HK-2 (cell line): ENCODE measurements around the gene CUEDC1.

Source experiments
- DNase-seq: peaks from one replicate; pipeline ENCODE4 v3.0.0-alpha.2; 2018; ENCODE audit not compliant: unreplicated experiment

Gene CUEDC1

DNA sequence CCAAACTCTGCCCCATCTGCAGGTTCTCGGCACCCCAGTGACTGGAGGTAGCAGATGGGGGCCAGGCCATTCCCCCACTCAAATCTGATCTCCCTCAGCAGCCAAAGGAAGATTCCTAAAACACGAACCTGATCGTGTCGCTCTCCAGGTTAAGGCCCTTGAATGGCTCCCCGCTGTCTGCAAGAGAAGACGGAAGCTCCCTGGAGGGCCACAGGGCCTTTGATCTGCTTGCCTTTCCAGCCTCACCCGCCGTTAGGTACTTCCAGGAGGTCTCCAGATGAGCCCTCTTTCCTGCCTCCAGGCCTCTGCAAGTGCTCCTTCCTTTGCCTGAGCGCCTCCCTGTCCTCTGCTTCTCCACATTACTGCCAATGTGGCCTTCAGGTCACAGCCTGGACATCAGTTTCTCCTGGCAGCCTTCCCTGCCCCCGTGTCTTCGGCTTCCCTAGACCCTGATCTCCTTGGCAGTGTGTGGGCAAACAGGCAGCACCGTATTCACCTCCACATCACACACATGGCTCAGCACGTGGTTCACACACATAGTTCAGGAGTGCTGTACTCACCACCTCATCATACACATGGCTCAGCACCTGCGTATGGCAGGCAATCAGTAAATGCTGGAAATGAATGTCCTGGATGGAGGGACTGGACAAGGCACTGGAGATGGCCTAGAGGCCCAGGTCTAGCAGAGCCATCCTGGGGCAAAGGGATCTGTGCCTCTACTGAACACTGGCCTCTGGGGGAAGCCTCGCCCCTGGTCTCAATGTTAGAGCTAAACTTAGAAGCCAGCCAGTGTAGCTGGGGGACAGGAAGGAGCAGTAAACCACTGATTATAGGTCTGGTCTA, 79.0 kb downstream of the CUEDC1 start:
- DNase-seq = no peak

DNA sequence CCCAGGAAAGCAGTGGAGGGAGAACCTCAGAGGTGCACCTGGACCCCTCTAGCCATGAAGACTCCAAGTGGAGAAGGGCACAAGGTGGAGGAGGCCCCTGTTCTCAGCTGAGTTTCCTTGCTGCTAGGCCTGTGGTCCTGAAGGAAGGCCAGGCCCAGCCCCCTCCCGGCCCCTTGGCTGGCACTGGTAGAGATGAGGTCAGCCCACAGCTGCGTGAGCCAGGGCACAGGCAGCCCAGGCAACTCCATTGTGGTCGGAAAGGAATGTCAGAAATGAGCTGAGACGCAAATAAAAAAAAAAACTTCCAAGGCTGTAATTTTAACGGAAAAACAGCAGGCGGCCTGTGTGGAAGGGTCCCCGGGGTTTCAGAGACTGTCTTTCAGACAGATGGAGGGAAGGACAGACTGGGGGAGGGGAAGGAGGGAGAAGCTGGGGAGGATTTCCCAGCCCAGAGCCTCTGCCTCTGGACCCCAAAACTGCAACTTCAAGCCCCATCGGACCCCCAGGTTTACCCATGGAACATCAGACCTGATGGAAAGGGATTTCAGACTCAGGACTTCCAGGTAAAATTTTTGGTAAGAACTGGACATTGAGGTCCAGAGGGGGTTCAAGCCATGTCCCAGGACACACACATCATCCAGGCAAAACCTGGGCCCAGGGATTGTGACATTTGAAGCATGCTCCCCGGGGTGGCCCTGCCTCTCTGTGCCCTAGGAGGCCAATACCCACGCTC, 79.8 kb downstream of the CUEDC1 start:
- DNase-seq = peak; percentile 95

DNA sequence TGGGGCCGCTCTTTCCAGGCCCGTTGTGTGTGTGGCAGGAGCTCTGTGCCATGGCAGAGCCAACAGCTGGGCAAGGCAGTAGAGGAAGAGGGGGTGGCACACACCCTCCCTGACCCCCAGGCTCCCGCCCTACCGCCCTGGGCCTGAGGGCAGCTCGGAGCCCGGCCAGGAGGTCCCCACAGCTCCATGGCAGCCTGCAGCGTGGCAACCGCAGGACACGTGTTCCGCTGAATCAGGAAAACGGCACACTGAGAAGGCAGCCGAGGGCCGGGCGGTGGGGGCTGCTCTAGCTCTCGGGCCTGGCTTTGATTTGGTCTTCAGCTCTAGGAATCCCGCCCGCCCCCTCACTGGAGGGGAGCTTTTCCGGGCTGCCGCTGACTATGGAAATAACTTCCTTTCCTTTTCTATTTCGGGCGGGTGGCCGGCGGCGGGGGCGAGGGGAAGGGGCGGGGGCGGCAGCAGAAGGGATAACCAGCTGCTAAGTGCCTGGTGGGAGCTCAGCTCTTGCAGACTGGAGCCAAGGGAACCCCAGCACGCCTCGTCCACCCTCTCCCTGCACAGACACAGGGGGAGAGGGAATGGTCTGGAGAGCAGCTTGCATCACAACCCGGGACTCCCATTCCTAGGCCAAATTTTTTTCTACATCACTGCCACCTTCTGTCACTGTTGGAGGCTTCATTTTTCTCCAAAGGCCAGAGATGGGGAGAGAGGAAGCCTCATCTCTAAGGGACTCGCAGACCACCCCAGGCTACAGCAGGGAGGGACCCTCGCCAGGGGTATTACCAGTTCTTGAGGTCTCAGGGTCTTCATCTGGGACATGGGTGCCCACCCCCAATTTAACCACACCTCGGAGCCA, 80.5 kb downstream of the CUEDC1 start:
- DNase-seq = peak; percentile 73

DNA sequence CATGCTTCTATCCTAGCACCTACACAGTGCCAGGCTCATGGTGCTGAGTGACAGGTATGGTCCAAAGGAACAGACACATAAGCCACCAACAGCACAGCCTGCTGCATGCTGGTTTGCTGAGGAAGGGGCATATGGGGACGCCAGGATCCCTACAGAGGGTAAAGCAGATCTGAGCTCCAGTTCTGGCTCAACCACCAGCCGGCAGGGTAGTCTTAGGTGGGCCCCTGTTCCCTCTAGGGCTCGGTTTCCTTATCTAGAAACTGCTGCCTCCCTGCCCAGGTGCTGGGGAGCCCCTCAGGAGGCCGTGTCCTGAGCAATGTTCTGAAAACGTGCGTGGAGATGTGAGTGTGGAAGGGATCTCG, 81.2 kb downstream of the CUEDC1 start:
- no peak for DNase-seq

DNA sequence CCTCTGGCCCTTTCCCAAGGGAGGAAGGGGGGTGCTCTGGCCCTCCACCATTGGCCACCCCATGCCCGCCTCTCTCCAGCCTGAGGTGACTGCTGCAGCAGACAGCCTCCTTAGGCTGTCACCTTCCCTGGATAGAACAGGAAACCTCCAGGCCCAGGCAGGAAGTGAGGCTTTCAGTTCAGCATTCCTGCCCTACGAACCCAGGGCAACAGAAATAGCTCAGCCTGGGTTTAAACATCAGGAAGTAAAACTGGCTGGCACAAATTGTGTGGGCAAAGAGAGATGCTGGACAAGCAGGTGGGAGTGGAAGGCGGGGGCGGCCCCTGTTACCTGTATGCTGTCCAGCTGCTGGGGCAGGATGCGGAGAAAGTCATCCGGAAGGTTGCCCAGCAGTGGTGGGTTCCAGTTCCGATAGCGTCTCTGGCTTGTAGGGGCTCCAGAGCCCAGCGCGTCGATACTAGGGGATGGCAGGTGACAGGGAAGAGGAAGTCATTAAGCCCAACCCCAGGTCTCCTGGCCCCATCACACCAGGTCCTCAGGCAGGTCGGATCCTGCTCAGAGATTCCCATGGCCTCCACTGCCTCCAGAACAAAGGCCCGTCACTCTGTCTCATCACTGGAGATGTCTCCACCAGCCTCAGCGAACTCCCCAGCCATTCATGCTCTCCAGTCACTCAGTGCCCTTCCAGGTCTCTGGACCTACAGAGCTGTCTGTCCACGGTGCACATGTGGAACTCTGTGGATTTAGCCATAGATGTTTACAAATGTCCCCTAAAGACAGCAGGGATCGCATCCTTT, 81.8 kb downstream of the CUEDC1 start:
- no peak for DNase-seq

DNA sequence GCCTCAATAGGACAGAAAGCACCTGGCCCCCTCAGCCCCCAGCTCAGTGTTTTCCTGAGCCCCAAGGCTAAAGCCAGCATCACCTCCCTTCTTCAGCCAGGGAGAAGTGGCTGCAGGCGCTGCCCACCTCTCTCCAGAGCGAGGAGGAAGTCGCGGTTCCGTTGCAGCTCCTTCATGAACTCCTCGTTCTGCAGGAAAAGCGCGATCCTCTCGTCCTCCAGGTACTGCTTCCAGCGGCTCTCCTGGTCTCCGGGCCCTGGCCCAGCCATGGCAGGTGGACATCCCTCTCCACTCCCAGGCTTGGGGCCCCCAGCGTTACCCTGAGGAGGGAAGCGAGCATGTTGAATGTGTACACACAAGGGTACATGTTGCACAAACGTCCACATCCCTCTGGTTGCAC, 82.7 kb downstream of the CUEDC1 start:
- no peak for DNase-seq

DNA sequence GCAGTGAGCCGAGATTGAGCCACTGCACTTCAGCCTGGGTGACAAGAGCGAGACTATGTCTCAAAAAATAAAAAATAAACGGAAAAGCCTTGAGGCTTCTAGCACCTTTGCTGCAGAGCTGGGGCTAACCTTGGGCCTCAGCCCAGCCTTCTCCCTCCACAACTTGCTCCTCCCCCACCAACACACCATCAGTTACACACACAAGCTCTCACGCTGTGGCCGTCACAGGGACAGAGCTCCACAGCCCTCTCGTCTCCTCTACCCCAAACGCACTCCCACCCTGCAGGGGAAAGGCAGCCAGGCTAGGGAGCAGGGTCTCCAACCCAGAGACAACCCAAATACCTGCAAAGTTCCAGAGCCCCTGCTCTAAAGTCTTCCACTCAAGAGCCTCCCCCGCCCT, 83.3 kb downstream of the CUEDC1 start:
- no peak for DNase-seq

DNA sequence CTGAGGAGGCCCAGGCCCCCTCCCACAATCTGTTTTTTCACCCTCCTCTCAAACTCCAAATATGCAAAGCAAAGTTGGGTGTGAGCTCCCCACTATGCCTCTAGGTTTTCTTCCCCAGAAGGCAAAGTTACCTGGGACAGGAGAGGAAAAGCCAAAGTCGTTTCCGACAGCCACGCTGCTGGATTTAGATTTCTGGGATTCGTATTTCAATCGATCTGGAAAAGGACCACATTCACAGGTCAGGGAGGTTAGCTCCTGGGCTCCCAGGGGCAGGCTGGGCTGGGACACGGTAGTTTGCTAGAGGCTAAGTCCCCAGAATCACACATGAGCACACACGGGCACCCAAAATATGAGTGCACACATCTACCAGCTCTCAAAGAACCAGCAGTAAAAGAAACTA, 84.1 kb downstream of the CUEDC1 start:
- no peak for DNase-seq

DNA sequence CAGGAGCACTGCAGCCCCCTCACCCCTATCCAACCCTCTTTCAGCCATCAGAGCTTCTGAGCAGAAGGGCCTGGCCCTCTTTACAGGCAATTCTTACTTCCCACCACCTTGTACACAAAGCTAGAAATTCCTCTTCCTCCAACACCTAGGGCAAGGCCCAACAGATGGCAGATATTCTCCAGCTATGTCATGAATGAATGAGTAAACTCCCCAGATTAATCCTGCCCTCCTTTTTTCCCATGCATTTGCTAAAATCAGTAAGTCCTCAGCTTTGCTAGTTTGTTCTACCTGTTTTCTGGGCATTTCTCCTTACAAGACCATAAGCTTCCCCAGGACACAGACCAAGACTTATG, 85.0 kb downstream of the CUEDC1 start:
- DNase-seq = no peak

DNA sequence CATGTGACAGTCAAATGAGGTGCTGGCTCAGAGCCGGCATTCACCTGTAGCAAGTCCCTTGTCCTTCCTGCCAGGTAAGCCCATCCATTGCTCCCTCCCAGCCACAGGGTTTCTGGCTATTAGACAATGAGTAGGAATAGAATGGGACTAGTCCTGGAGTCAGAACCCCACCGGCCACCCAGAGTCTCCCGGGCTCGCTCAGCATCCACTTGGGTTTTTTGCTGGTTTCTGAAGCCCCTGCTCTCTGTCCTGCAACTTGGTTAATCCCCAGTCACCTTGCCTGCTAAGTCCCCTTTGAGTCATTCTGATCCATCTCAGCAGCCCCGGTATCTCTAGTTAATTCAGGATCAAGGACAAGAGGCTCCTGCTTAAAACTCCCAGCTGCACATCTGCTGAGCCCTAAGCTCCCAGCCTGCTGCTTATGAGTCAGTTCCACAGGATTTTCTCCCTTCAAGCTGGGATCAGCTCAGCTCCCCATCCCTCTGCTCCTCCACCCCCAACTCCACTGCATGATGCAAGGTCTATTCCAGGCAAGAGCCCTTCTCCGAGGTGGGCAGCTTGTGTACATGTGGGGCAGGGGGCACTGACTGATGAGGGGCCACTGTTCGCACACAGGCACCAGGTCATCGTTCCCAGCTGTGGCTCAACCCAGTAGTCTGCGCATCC, 85.5 kb downstream of the CUEDC1 start:
- no peak for DNase-seq

DNA sequence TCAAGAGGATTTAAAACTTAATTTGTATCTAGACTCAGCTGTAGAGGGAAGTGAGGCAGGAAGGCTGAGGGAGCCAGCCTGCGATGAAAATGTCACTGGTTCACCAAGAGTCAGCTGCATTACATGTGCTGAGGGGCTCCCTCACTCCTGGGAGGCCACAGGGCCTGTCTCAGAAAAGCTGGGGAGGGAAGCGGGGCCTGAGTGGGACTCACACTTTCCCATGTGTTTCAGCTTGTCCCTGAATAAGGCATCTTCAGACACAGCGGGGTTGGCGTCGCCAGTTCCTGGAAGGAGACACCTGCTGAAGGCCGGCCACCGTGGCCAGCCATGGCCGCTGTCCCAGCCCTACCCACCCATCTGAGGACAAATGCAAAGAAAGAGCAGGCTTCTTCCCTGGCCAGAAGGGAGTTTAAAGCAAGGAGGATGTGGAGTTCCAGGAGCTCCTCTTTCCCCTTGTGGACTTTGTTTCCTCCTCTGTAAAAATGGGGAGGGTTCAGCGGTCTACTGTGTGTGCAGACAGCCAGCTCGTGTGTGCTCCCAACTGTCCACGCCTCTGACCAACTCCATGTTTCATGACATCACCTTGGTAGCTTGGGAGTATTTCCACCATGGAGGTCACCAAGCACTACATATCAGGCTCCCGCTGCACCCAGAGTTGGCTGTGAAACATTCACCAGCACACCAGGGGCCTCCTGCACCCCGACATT, 86.1 kb downstream of the CUEDC1 start:
- no peak for DNase-seq

DNA sequence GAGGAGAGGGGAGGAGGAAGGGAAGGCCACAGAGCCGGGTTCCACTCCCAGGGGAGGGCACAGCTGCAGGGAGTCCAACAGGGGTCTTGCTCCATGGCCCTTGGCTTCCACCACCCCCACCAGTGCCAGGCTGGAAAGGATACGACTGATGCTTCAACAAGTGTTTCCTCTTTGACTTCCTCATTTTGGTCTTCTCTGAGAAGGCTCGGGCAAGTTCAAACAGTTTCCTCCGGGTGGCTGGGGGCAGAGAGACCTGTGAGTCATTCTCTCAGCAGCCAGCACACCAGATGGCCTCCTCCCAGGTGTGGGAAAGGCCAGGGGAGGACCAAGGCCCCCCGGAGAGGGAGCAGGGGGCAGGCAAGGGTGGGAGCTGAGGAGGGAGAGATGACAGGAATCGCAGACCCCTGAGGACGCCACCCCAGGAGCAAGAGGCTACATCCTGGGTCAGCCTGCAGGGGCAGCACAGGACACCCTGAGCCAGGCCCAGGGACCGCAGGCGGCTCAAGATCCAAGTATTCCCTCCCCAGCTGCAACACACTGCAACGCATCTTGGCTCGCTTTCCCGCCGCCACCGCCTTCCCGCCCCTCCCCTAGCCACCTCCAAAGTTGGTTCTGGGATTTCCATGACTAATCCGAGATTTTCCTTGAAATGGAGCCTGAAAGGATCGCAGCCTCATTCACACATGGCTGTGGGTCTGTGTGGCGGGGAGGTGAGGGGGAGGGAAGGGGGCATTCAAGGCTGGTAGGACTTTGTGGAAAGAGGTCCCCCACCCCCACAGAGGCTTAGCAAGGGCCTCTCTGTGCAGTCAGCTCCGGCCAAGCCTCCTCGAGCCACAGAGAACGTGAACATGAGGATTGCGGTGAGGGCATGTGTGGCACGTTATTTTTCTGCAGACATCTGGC, 87.0 kb downstream of the CUEDC1 start:
- peak; percentile 91 for DNase-seq

DNA sequence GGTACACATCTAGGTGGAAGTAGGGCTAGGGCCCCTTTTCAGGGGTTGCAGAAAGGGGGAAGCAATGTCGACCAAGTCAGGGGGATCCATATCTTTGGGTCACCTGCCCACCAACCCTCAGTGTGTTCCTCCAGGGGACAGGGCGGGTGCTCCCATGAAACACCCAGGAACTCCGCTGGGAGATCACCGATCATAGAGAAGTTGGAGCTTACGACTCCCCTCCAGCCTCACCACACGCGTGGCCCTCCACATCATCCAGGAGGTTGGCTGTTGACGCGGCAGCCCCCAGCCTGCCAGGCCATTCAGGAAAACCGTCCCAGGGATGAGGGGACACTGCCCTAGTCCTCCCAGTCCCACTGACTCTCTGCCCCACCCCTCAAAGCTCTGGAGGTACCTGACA, 88.1 kb downstream of the CUEDC1 start:
- no peak for DNase-seq

DNA sequence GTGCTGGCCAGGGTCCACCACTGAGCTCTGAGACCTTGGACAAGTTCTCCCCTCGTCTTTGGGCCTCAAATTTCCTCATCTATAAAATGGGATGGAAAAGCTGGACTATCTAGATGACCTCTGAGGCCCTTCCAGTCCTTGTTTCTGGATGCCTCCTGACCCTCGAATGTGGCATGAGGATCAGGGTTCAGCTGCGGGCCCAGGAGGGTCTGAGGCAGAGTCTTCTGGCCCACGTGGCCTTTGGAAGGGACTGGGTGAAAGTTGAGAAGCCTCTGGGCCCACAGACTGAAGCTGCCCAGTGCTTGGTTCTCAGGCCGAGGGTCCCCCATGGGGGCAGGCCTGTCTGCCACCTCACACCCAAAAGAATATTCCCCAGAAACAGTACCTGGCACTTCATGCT, 88.5 kb downstream of the CUEDC1 start:
- no peak for DNase-seq

DNA sequence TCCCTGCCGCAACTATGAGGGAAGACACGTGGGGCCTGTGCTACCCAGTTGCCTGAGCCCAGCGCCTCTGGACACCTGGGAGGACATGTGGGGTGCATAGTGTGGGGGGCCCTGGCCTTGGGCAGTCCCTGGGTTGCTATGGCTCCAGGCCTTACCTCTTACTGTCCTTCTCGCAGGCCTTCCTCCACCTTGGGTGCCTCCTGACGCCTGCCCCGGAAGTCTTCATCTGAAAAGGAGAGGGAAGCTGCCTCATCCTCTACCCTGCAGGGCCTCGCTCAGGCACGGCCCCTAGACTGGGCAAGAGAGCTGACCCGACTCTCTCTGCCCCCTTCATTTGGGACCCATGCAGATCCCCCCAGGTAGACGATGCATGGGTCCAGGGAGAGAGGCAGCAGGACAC, 88.9 kb downstream of the CUEDC1 start:
- DNase-seq = no peak

DNA sequence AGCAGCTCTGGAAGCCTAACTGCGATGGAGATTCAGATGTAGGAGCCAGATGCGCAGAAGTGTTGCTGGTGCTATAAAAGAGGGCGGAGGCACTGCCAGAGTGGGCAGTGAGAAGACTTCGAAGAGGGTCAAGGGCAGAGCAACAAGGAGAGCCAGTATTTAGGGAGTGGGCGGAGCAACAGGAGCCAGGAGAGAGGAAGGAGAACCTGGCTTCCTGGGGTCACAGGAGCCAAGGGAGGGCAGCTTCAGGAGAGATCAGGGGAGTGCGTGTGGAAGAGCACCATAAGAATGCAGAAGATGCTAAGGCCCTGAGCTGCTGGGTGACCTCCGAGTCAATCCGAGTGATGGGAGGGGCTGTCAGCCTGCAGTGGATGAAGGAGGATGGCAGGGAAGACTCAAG, 90.9 kb downstream of the CUEDC1 start:
- DNase-seq = no peak

DNA sequence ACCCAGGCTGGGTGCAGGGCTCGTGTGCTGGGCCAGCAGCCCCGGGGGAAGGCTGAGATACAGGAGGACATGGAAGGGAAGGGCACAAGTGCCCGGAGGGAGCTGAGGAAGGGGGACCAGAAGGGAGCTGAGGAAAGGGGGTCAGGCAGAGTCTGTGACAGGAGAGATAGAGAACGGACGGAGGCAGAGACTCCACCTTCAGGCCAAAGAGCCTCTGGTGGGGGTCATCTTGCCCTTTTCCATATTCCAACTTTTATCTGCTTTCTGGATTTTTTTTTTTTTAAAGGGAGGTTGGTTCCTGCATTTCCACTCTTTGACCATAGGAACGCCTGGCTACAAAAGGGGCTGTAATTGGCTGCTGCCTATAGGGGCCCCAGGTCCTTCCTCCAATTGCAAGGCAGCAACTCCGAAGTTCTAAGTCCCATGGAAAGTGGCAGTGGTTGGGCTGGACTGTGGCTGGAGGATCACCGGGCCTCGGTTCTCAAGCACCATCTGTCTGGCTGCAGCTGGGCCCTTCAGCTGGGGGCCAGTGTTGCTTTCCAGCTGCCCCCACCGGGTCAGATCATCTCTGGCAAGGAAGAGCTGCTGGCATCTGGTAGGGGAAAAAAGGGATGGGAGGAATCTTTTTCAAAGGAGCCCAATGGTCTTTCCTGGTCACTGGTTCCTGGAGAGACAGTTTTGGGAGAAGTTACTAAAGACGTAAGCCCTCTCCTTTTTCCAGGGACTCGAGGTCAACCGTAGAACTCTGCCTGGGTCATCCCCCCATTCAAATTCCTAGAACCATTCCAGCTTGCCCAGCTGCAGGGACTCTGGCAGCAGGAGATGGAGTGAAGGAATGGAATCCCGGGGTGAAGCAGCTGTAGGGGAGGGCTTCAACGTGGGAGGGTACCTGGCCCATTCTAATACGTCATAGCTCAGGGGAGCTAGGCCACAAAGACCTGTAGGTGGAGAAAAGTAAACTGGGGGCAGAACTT, 92.2 kb downstream of the CUEDC1 start:
- DNase-seq = no peak
